Kidney epithelial cell (primary cell): ENCODE results near the gene CAPN7. TPM values are rescaled to one million over a fixed set of nuclear protein-coding genes. Genes with fewer than 3 reads are reported as not detected.
"Not testable (repeated sequence)": the region's sequence is repeated elsewhere in the genome, so short reads cannot be mapped to it uniquely, and the experiment has no call there.

Source experiments
- DNase-seq: peaks from one replicate; pipeline ENCODE4 v3.0.0-alpha.2; 2010; ENCODE audit warnings: low read depth
- H3K27me3 ChIP-seq: 2 replicates; pipeline ENCODE4 v1.6.0; 2011; ENCODE audit warnings: low read length; ENCODE audit not compliant: control insufficient read depth, insufficient read depth
- H3K36me3 ChIP-seq: 2 replicates; pipeline ENCODE4 v1.5.1; 2011; ENCODE audit warnings: low read length; ENCODE audit not compliant: control insufficient read depth, insufficient read depth
- H3K4me3 ChIP-seq: 2 replicates; pipeline ENCODE4 v1.5.1; 2011; ENCODE audit warnings: low read depth, mild to moderate bottlenecking, control low read depth, low read length
- total RNA-seq: library from RNA; depleted of rRNA; stranded (reverse); fragments of >200 nt; gene quantifications from 2 replicates; pipeline ENCODE4 v1.2.3, GENCODE V29; 2015
- TF ChIP-seq, protein P1 (sequence below): IDR thresholded peaks from 2 replicates; pipeline ENCODE4 v1.5.1; 2011; ENCODE audit warnings: mild to moderate bottlenecking, moderate library complexity, low read length, control low read depth, inconsistent platforms; ENCODE audit not compliant: insufficient read depth, poor library complexity, severe bottlenecking

The CAPN7 gene
- total RNA-seq, 1 donor from 2014 or later, result 15.8 TPM

DNA sequence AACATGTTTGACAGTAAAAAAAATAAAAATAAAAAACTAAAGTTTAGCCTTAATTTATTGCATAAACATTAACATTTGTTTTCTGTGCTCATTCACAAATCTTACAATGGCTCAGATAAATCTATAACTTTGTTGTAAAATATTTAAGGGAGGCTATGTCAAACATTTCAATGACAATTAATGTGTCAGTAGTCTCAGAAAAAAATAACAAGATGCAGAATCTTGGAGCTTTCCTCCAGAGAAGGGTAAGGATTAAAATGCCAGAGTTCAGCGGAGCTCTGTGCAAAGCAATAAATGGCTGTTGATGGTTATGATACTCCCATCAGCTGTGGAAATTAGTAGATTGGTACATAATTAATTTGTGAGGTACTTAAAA lies 20.0 kb upstream of the CAPN7 start:
- H3K36me3 ChIP-seq, result no peaks in the 10 kb centered on the region
- TF ChIP-seq, protein P1, sequence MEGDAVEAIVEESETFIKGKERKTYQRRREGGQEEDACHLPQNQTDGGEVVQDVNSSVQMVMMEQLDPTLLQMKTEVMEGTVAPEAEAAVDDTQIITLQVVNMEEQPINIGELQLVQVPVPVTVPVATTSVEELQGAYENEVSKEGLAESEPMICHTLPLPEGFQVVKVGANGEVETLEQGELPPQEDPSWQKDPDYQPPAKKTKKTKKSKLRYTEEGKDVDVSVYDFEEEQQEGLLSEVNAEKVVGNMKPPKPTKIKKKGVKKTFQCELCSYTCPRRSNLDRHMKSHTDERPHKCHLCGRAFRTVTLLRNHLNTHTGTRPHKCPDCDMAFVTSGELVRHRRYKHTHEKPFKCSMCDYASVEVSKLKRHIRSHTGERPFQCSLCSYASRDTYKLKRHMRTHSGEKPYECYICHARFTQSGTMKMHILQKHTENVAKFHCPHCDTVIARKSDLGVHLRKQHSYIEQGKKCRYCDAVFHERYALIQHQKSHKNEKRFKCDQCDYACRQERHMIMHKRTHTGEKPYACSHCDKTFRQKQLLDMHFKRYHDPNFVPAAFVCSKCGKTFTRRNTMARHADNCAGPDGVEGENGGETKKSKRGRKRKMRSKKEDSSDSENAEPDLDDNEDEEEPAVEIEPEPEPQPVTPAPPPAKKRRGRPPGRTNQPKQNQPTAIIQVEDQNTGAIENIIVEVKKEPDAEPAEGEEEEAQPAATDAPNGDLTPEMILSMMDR, result no peak
- no peaks in the 10 kb centered on the region for H3K27me3 ChIP-seq
- H3K4me3 ChIP-seq, result no peak overlapping the region
- no peak for DNase-seq

- not testable (repeated sequence) for H3K36me3 ChIP-seq, H3K27me3 ChIP-seq, DNase-seq, H3K4me3 ChIP-seq
Observed at GRCh38 chr3:15186477-15187164, 19.4 kb upstream of the CAPN7 start.

- DNase-seq, result no peak
- Histone ChIP-seq H3K27me3 (peaks cover 3% of the 10 kb centered on the region), H3K4me3 (no peak overlapping the region), H3K36me3 (no peaks in the 10 kb centered on the region)
- TF ChIP-seq, protein P1, result no peak
Observed at GRCh38 chr3:15197340-15198029, 8.6 kb upstream of the CAPN7 start.

GRCh38 chr3:15198686-15199085 lies 7.4 kb upstream of the CAPN7 start:
- H3K36me3 ChIP-seq, result no peaks in the 10 kb centered on the region
- DNase-seq, result no peak
- no peak overlapping the region for H3K4me3 ChIP-seq
- TF ChIP-seq, protein P1, result no peak
- H3K27me3 ChIP-seq, result peaks cover 3% of the 10 kb centered on the region

DNA sequence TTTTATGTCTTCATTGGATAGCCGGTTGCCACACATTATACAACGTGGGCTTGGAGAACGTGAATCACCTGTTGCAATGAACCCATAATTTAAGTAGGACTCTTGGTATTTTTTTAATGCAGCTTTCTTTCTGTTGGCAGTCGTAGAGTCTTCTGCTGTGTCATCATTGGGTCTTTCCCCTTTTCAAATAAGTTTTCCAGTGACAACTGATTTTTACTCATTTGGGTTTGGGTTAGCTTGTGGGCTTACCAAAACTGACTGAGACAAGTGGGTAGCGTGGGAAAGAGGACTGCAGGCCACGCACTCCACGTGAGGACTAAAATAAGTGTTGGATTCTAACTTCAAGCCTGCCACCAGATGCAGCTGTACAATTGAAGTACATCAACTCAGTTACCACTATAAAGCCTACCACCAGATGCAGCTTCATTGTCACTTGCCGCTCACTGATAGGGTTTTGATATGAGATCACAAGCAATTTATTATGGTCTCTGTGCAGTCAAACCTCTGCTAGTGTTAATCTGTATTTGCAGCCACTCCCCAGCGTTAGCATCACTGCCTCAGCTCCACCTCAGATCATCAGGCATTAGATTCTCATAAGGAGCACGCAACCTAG lies 6.4 kb upstream of the CAPN7 start:
- DNase-seq, result no peak
- TF ChIP-seq, protein P1, result no peak
- Histone ChIP-seq H3K4me3 (no peak overlapping the region), H3K27me3 (peaks cover 3% of the 10 kb centered on the region), H3K36me3 (no peaks in the 10 kb centered on the region)

GRCh38 chr3:15204005-15204404 lies 2.0 kb upstream of the CAPN7 start:
- Histone ChIP-seq H3K4me3 (no peak overlapping the region), H3K36me3 (no peaks in the 10 kb centered on the region), H3K27me3 (no peaks in the 10 kb centered on the region)
- DNase-seq, result no peak
- TF ChIP-seq, protein P1, result no peak
